Left ventricle myocardium inferior (tissue), 1 donor: ENCODE data around the gene KRTAP19-4. TPM values are rescaled to one million over a fixed set of nuclear protein-coding genes. Genes with fewer than 3 reads are reported as not detected.

Experiments used
- DNase-seq: peaks from one replicate; pipeline ENCODE4 v3.0.0-alpha.2; 2020
- H3K27ac ChIP-seq: fragments of 200-600 bp; replicated peaks from 2 replicates; pipeline ENCODE4 v1.8.0; 2021
- H3K27me3 ChIP-seq: fragments of 200-600 bp; 2 replicates; pipeline ENCODE4 v1.8.0; 2021; ENCODE audit warnings: low read depth
- H3K36me3 ChIP-seq: fragments of 200-600 bp; 2 replicates; pipeline ENCODE4 v1.8.0; 2021
- H3K4me1 ChIP-seq: fragments of 200-600 bp; 2 replicates; pipeline ENCODE4 v1.8.0; 2021
- H3K4me3 ChIP-seq: fragments of 200-600 bp; 2 replicates; pipeline ENCODE4 v1.8.0; 2021; ENCODE audit warnings: mild to moderate bottlenecking, moderate library complexity
- H3K9me3 ChIP-seq: fragments of 200-600 bp; replicated peaks from 2 replicates; pipeline ENCODE4 v1.8.0; 2021
- intact Hi-C: fragments of 100-400 bp; cut with micrococcal nuclease; formaldehyde crosslinking; loops from one replicate; pipeline ENCODE4 v1.11.0; 2022
- total RNA-seq: library from RNA; stranded (reverse); fragmentation: NEBNext Ultra II Directional; extraction: Animal tissue kit (Norgen Biotek cat#: 25700); gene quantifications from one replicate; pipeline ENCODE4 v1.2.1, GENCODE V29; 2021
- TF ChIP-seq, protein P1 (sequence below): fragments of 200-600 bp; IDR thresholded peaks from 2 replicates; pipeline ENCODE4 v1.8.0; 2021; ENCODE audit warnings: antibody characterized with exemption, mild to moderate bottlenecking, borderline replicate concordance
- donor health status: DM: no; HTN: yes; CAD: no; lungs with severe emphysema.

KRTAP19-4 gene
- total RNA-seq, 1 donor from 2014 or later: not detected

DNA sequence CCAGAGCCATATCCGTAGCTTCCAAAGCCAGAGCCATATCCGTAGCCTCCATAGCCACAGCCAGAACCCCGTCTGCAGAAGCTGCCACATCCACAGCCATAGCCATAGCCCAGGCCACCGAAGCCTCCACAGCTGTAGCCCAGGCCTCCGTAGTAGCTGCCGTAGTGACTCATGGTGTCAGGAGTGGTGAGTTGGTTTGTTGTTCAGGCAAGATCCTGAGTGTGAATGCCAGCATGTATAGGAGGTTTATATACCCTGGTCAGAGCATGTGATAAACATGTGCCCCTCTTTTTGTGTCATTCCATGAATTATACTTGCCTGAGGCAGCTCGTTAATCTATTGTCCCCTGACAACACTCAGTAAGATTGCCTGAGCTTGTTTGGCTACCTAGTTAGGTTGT, 16.8 kb downstream of the KRTAP19-4 start, which contains the start of gene KRTAP19-1:
KRTAP19-1 (minus strand) TSS at position 223 of the 400 bp plus-strand sequence; CDS start at position 173, 50 bp downstream.
- TF ChIP-seq, protein P1, sequence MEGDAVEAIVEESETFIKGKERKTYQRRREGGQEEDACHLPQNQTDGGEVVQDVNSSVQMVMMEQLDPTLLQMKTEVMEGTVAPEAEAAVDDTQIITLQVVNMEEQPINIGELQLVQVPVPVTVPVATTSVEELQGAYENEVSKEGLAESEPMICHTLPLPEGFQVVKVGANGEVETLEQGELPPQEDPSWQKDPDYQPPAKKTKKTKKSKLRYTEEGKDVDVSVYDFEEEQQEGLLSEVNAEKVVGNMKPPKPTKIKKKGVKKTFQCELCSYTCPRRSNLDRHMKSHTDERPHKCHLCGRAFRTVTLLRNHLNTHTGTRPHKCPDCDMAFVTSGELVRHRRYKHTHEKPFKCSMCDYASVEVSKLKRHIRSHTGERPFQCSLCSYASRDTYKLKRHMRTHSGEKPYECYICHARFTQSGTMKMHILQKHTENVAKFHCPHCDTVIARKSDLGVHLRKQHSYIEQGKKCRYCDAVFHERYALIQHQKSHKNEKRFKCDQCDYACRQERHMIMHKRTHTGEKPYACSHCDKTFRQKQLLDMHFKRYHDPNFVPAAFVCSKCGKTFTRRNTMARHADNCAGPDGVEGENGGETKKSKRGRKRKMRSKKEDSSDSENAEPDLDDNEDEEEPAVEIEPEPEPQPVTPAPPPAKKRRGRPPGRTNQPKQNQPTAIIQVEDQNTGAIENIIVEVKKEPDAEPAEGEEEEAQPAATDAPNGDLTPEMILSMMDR: no peak
- DNase-seq: no peak

DNA sequence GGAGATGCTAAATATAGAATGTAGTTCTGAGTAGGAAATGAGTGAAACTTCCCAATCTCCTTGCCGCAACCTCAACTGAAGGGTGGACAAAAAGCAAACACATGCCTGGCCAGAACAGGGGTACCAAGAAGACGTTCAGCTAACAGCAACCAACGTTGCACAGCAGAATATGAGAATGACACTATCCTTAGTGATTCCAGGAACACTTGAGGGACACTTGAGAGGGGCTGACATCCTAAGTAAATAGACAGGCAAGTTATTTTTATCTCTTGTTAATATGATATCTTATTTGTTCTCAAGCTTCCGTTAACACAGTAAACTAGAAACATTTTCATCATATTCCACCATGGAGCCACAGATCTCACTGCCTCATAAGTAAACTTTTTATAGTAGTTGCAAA, 17.7 kb downstream of the KRTAP19-4 start:
- TF ChIP-seq, protein P1: no peak
- H3K4me3 ChIP-seq: no peak overlapping the region
- intact Hi-C loops: no loop called here
- H3K9me3 ChIP-seq: no peaks in the 10 kb centered on the region
- peaks cover 9% of the 10 kb centered on the region for H3K4me1 ChIP-seq
- H3K36me3 ChIP-seq: no peaks in the 10 kb centered on the region
- no peaks in the 10 kb centered on the region for H3K27me3 ChIP-seq
- DNase-seq: no peak
- peak overlapping the region; percentile 30 for H3K27ac ChIP-seq

More for the DNA sequence above, 16.8 kb downstream of the KRTAP19-4 start, which contains the start of gene KRTAP19-1:
- H3K4me3 ChIP-seq: no peak within 1 kb of the TSS
- intact Hi-C loops: no loop called here
- peaks cover 9% of the 10 kb centered on the region for H3K4me1 ChIP-seq
- no peaks in the 10 kb centered on the region for H3K36me3 ChIP-seq
- peaks cover 5% of the 10 kb centered on the region for H3K9me3 ChIP-seq
- H3K27me3 ChIP-seq: no peaks in the 10 kb centered on the region
- H3K27ac ChIP-seq: peak within 1 kb of the TSS; percentile 30

DNA sequence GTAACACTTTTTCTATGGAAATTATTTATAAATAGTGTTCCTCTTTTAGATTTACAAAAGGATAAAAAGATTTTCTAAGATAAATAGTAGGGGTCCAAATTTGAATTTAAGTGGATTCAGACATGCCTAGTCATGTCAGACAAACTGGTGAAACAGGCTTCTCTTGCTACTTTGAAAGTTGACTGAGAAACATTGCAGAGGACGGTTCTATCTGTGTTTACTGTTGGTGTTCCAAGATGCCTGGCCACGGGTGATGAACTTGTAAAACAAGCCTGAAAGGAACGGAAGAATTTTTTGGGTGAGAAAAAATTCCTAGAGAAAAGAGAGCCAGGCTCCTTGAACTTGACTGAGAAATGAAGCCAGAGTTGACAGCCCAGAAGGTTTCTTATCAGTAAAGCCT, 19.0 kb downstream of the KRTAP19-4 start:
- TF ChIP-seq, protein P1: no peak
- no peak overlapping the region for H3K27ac ChIP-seq
- intact Hi-C loops: no loop called here
- H3K27me3 ChIP-seq: no peaks in the 10 kb centered on the region
- H3K4me3 ChIP-seq: no peak overlapping the region
- H3K4me1 ChIP-seq: peaks cover 9% of the 10 kb centered on the region
- no peak for DNase-seq
- H3K9me3 ChIP-seq: no peaks in the 10 kb centered on the region
- H3K36me3 ChIP-seq: no peaks in the 10 kb centered on the region

DNA sequence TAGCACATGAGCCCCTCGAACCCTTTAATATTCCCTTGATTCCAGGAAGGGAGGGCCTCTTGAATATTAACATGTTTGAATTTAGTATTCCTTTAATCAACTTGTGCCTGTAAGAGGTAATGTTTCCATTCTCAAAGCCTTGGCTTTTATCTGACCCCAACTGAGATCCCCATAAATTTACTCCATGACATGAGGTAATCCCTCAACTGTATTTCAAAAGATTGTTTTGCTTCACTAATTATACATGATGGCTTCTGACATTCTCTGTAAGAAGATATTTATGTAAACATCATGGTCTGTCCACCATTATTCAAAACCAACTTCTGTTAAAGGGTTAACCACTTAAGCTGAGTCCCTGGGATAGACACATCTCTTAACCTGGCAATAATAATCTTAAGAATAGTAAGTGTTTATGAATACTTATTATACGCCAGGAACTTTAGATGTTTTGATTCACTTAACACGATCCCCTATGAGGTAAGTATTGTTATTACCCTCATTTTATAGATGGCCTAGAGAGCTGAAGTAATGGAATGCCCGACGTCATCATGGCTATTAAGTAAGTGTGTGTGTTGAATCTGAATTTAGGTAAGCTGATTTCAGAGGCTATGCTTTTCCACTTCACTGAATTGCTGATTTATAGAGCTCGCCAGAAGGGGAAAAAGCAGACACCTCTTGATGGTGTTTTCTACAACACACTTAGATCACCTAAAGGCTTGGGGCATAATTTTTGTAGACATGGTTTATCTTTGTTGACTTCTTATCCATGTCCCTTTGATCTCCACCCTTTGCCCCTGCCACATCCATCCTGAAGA, 27.9 kb downstream of the KRTAP19-4 start:
- intact Hi-C loops: no loop called here
- TF ChIP-seq, protein P1: no peak
- no peaks in the 10 kb centered on the region for H3K9me3 ChIP-seq
- no peaks in the 10 kb centered on the region for H3K27me3 ChIP-seq
- H3K36me3 ChIP-seq: no peaks in the 10 kb centered on the region
- no peaks in the 10 kb centered on the region for H3K4me1 ChIP-seq
- no peak overlapping the region for H3K27ac ChIP-seq
- DNase-seq: no peak
- H3K4me3 ChIP-seq: no peak overlapping the region

DNA sequence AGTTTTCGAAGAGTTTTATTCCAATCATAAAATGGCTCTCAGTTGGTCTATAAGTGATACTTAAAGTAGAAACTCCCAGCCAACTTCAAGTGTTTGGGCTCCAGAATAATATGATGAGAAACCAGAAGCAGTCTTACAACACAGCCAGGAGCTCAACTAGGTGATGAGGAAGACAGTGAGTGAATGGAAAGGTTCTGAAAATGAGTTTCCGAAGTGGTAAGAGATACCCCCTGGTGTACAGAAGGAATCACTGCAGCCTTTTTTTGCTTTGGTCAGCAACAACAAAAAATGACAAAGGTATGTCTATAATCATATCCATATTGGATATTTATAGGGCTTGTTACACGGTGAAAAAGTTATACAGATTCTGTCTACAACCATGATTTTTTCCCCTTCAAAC, 33.3 kb downstream of the KRTAP19-4 start:
- Histone ChIP-seq H3K27ac (no peak overlapping the region), H3K4me1 (no peaks in the 10 kb centered on the region), H3K36me3 (no peaks in the 10 kb centered on the region), H3K4me3 (no peak overlapping the region), H3K9me3 (no peaks in the 10 kb centered on the region), H3K27me3 (no peaks in the 10 kb centered on the region)
- intact Hi-C loops: no loop called here
- DNase-seq: no peak
- TF ChIP-seq, protein P1: peak; percentile 9
